Measurements from ENCODE around the gene GRAMD2A. TPM values are rescaled to one million over a fixed set of nuclear protein-coding genes. Genes with fewer than 3 reads are reported as not detected.

GRAMD2A gene
- total and polyA plus RNA-seq, 2 donors (not counting 3 experiments of a cell fraction or from before 2014, with no cell fraction given): 0.08 to 0.29 TPM

DNA sequence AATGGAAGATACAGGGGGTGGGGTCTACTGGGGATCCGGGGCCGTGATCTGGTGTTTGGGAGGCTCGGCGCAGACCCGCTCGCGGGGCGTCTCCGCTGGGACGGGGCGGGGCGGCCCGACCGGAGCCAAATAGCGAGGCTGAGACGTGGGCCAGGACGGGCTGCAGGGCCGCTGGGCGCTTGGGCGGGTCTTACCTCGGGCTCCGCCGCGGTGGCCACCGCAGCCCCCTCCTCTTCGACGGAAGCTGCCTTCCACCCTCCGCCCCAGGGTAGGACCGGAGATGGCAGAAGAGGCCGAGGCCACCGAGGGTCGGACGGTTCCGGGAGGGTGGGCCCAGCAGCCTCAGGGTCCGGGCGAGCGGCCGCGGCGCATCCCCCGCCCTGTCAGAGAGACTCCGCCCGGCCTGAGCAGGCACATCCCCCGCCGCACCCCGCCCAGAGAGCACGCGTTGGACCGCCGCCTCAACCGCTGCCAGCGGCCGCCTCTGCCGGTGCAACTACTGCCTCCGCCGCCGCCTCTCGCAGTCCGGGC, 80.0 kb downstream of the GRAMD2A start:
- peak overlapping the region; percentile 91 for H3K4me2 ChIP-seq (ENCODE audit: insufficient read depth, low read length)

DNA sequence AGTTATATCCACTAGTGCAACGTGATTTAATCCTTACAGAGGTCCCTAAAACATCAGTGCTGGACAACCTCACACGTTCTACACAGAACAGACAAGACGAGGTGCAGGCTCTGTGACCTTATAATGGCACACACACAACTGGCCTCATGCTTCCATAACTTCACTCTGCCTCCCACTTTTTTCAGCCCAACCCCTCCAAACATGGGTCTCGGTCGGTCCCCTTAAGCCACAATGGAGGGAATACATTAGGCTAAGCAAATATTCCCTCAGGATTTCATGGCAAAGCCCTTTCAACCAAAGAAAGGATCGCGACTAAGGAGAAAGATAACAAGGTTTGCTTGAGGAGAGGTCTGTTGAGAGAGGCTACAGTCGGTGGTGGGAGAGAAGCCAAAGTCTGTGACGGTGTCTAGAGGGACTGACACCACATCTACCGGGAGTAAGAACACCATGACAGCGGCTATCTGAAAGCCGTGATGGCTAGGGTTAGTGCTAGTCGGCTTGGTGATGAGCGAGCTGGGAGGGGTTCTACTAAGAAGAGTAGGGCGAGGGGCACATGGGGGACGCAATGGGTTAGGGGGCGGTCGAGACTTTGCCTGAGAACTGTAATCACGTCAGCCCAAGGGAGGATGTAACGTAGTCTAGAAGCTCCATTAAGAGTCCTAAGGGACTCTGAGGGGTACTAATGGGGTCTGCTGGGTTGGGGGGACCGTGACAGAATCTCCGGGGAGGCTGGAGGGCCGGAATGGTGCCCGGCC, 80.7 kb downstream of the GRAMD2A start:
- H3K4me3 ChIP-seq (replicated peaks in 1 of 3; ENCODE audit: insufficient read depth in 1 of 3, low read depth in 1 of 3, low read length in 3 of 3): peak overlapping the region; percentile 62 to 93 (median 84)
- TSS peak; percentile 29 for BruUV-seq (replicated peaks)
- no peaks in the 10 kb centered on the region for H3K27me3 ChIP-seq (ENCODE audit: control insufficient read depth in 2 of 2, insufficient read depth in 2 of 2, low read length in 2 of 2)
- peak overlapping the region; percentile 91 for H3K4me2 ChIP-seq (ENCODE audit: insufficient read depth, low read length)
- peak overlapping the region; percentile 59 for H2AFZ ChIP-seq (ENCODE audit: low read depth, low read length)
- peak overlapping the region; percentile 61 for H3K9ac ChIP-seq (replicated peaks; ENCODE audit: extremely low read depth, insufficient read depth, low read length)
- FAIRE-seq (no peak), DNase-seq (ENCODE audit: low read depth, low spot score) (peak; percentile 64)
- no peaks in the 10 kb centered on the region for H4K20me1 ChIP-seq (replicated peaks; ENCODE audit: control insufficient read depth, extremely low read depth, insufficient read depth, low read length)
- peaks cover 18% of the 10 kb centered on the region for H3K4me1 ChIP-seq (ENCODE audit: control insufficient read depth, extremely low read depth, insufficient read depth, low read length)
- CTCF ChIA-PET: interaction anchor here (0.6 to 2.0 kb wide), 3 partner anchors 37 to 364 kb away, joined by 3 to 5 read pairs (median 5); no protein-coding TSS in a partner anchor
- dilution Hi-C loops (cut with MboI; ENCODE audit: extremely low pct_ligation_motif_present, low sequenced_read_pairs): no loop called here
- intact Hi-C loops (cut with micrococcal nuclease): loop anchor here (1.0 to 2.0 kb wide), 2 partner anchors 14 to 80 kb away; partner anchors contain the start of gene GRAMD2A
- H3K36me3 ChIP-seq (ENCODE audit: control insufficient read depth in 2 of 2, extremely low read depth in 1 of 2, insufficient read depth in 2 of 2, low read length in 2 of 2): no peaks in the 10 kb centered on the region
- POLR2A ChIA-PET: no interaction called here
- TF ChIP-seq FOS (IDR thresholded peaks at IDR 0.05; ENCODE audit: borderline replicate concordance, insufficient read depth, low read length) (no peak), JUN (IDR thresholded peaks at IDR 0.05; ENCODE audit: borderline replicate concordance, insufficient read depth, insufficient read length, low read depth) (no peak), POLR2A (IDR thresholded peaks at IDR 0.05; ENCODE audit: low read depth, low read length) (no peak), POLR2AphosphoS5 (IDR thresholded peaks at IDR 0.05; ENCODE audit: insufficient read depth, low read depth, low read length) (no peak), EZH2 (IDR thresholded peaks at IDR 0.05; ENCODE audit: borderline replicate concordance, low read depth, low read length, severe bottlenecking) (no peak), MYC (IDR thresholded peaks at IDR 0.05; ENCODE audit: low read depth, low read length) (no peak), GATA2 (IDR thresholded peaks at IDR 0.05; ENCODE audit: insufficient read depth, insufficient read length, low read depth, low read length) (no peak)
- TF ChIP-seq, protein P1, sequence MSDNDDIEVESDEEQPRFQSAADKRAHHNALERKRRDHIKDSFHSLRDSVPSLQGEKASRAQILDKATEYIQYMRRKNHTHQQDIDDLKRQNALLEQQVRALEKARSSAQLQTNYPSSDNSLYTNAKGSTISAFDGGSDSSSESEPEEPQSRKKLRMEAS (IDR thresholded peaks at IDR 0.05; ENCODE audit: insufficient read depth, insufficient read length): no peak
- TF ChIP-seq, protein P2, sequence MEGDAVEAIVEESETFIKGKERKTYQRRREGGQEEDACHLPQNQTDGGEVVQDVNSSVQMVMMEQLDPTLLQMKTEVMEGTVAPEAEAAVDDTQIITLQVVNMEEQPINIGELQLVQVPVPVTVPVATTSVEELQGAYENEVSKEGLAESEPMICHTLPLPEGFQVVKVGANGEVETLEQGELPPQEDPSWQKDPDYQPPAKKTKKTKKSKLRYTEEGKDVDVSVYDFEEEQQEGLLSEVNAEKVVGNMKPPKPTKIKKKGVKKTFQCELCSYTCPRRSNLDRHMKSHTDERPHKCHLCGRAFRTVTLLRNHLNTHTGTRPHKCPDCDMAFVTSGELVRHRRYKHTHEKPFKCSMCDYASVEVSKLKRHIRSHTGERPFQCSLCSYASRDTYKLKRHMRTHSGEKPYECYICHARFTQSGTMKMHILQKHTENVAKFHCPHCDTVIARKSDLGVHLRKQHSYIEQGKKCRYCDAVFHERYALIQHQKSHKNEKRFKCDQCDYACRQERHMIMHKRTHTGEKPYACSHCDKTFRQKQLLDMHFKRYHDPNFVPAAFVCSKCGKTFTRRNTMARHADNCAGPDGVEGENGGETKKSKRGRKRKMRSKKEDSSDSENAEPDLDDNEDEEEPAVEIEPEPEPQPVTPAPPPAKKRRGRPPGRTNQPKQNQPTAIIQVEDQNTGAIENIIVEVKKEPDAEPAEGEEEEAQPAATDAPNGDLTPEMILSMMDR (IDR thresholded peaks at IDR 0.05; ENCODE audit: extremely low read depth in 1 of 2, insufficient read depth in 1 of 2, low read depth in 1 of 2, low read length in 2 of 2): no peak
- H3K9me1 ChIP-seq (replicated peaks; ENCODE audit: control insufficient read depth, extremely low read depth, insufficient read depth, low read length): no peaks in the 10 kb centered on the region
- H3K9me3 ChIP-seq (replicated peaks; ENCODE audit: control insufficient read depth, insufficient read depth, low read length): no peaks in the 10 kb centered on the region
- peak overlapping the region; percentile 57 for H3K27ac ChIP-seq (ENCODE audit: insufficient read depth, low read depth, low read length)
- H3K79me2 ChIP-seq (ENCODE audit: control insufficient read depth, insufficient read depth, low read length): peaks cover 24% of the 10 kb centered on the region

More for the DNA sequence above, 80.0 kb downstream of the GRAMD2A start:
- DNase-seq (ENCODE audit: low read depth, low spot score) (peak; percentile 88), FAIRE-seq (peak; percentile 71)
- CTCF ChIA-PET: interaction anchor here (0.5 to 2.0 kb wide), 6 partner anchors 36 to 365 kb away, joined by 3 to 5 read pairs (median 5); no protein-coding TSS in a partner anchor
- no peaks in the 10 kb centered on the region for H3K9me3 ChIP-seq (replicated peaks; ENCODE audit: control insufficient read depth, insufficient read depth, low read length)
- peak overlapping the region; percentile 57 for H3K27ac ChIP-seq (ENCODE audit: insufficient read depth, low read depth, low read length)
- no TSS peak for BruUV-seq (replicated peaks)
- peaks cover 18% of the 10 kb centered on the region for H3K4me1 ChIP-seq (ENCODE audit: control insufficient read depth, extremely low read depth, insufficient read depth, low read length)
- H2AFZ ChIP-seq (ENCODE audit: low read depth, low read length): peak overlapping the region; percentile 59
- peaks cover 22% of the 10 kb centered on the region for H3K79me2 ChIP-seq (ENCODE audit: control insufficient read depth, insufficient read depth, low read length)
- no peaks in the 10 kb centered on the region for H3K27me3 ChIP-seq (ENCODE audit: control insufficient read depth in 2 of 2, insufficient read depth in 2 of 2, low read length in 2 of 2)
- no peaks in the 10 kb centered on the region for H3K36me3 ChIP-seq (ENCODE audit: control insufficient read depth in 2 of 2, extremely low read depth in 1 of 2, insufficient read depth in 2 of 2, low read length in 2 of 2)
- dilution Hi-C loops (cut with MboI; ENCODE audit: extremely low pct_ligation_motif_present, low sequenced_read_pairs): no loop called here
- TF ChIP-seq POLR2A (IDR thresholded peaks at IDR 0.05; ENCODE audit: low read depth, low read length) (peak; percentile 55), MYC (IDR thresholded peaks at IDR 0.05; ENCODE audit: low read depth, low read length) (no peak)
- H4K20me1 ChIP-seq (replicated peaks; ENCODE audit: control insufficient read depth, extremely low read depth, insufficient read depth, low read length): no peaks in the 10 kb centered on the region
- POLR2A ChIA-PET: interaction anchor here (0.6 to 1.0 kb wide), 2 partner anchors 13 to 437 kb away, joined by 3 to 5 read pairs; no protein-coding TSS in a partner anchor
- no peaks in the 10 kb centered on the region for H3K9me1 ChIP-seq (replicated peaks; ENCODE audit: control insufficient read depth, extremely low read depth, insufficient read depth, low read length)
- H3K9ac ChIP-seq (replicated peaks; ENCODE audit: extremely low read depth, insufficient read depth, low read length): peak overlapping the region; percentile 61
- intact Hi-C loops (cut with micrococcal nuclease): loop anchor here (1.0 to 2.0 kb wide), 3 partner anchors 15 to 80 kb away; partner anchors contain the start of gene GRAMD2A
- peak overlapping the region; percentile 62 to 93 (median 84) for H3K4me3 ChIP-seq (replicated peaks in 1 of 3; ENCODE audit: insufficient read depth in 1 of 3, low read depth in 1 of 3, low read length in 3 of 3)

Data from endothelial cell of umbilical vein (primary cell).